Epithelial cell of alveolus of lung (primary cell): ENCODE results near the gene IGSF22. TPM values are rescaled to one million over a fixed set of nuclear protein-coding genes. Genes with fewer than 3 reads are reported as not detected.

Source experiments
- total RNA-seq: library from RNA; depleted of rRNA; stranded (reverse); fragments of >200 nt; gene quantifications from 2 replicates; pipeline ENCODE4 v1.2.1, GENCODE V29; 2015

Gene IGSF22
- total RNA-seq, result not detected in 2 replicates

DNA sequence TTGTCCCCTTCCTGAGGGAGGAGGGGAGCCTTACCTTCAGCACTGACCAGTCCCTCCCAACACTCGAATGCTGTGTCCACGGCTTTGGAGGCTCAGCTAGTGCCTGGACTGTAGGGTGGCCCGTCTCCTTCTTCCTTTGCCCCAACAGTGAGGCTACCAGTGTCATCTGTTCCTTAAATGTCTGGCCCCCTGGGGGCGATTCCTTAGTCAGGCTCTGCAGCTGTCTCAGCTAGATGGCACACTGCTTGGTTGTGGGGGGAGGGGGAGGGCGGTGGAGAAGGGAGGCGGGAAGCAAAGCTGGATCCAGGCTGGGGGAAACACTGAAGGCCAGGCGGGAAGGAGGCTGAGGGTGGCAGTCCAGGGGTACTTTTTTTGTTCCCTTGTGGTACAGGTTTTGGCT, at the start of gene IGSF22:
Gene IGSF22 (minus strand): TSS at position 149 of the 400 bp plus-strand sequence. CDS start 1,952 bp downstream, outside the sequence.

GRCh38 chr11:18698341-18699268, 27.4 kb downstream of the IGSF22 start, which contains the start of gene TMEM86A:
Gene TMEM86A, plus strand, starts transcription at chr11:18698779. Its CDS starts 108 bp downstream, at chr11:18698887.

Other genes starting within 250 kb of the IGSF22 start
- gene TSG101, start 199.2 kb downstream of the IGSF22 start, total RNA-seq, result 85.3 and 98.2 TPM in 2 replicates
- gene UEVLD, start 137.5 kb downstream of the IGSF22 start, total RNA-seq, result 24.7 and 28.4 TPM in 2 replicates
- gene MISFA, start 126.4 kb downstream of the IGSF22 start, total RNA-seq, result not detected in 2 replicates
- gene SPTY2D1, start 91.8 kb downstream of the IGSF22 start, total RNA-seq, result 14.2 and 19.7 TPM in 2 replicates
- 1.2 and 2.8 TPM in 2 replicates for gene TMEM86A, start 27.4 kb downstream of the IGSF22 start, total RNA-seq
- gene PTPN5, start 65.6 kb upstream of the IGSF22 start, total RNA-seq, result not detected in 2 replicates
- not detected in 2 replicates for gene MRGPRX1, start 213.2 kb upstream of the IGSF22 start, total RNA-seq